Stimulated activated CD8-positive, alpha-beta memory T cell treated with anti-CD3 and anti-CD28 coated beads, Interleukin-12 subunit alpha, Interleukin-12 subunit beta, amount 100 ng/mL, for 4 hours (primary cell): Measurements from ENCODE around the gene ITPR2.
"Not testable (repeated sequence)": the region's sequence is repeated elsewhere in the genome, so short reads cannot be mapped to it uniquely, and the experiment has no call there.

ENCODE experiments used
- DNase-seq: peaks from one replicate; pipeline ENCODE4 v3.0.0-alpha.2; 2020; ENCODE audit warnings: low read depth

The ITPR2 gene

DNA sequence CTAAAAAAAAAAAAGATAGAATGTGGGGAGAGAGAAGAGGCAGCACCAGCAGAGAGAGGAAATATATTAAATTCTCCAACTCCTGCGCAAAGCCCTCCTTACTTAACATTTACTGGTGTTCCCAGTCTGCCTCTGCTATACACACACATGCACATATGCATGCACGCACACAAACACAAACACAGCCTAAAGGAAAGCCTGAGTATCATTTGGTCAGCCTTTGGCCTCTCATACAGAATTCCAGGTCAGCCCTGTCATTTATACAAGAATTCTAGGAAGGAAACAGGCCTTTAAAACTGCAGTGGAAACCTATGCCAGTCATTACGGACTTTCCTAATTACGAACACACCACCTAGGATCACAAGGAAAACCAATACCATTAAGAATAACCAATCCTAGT is 269.4 kb downstream of the ITPR2 start:
- no peak for DNase-seq

DNA sequence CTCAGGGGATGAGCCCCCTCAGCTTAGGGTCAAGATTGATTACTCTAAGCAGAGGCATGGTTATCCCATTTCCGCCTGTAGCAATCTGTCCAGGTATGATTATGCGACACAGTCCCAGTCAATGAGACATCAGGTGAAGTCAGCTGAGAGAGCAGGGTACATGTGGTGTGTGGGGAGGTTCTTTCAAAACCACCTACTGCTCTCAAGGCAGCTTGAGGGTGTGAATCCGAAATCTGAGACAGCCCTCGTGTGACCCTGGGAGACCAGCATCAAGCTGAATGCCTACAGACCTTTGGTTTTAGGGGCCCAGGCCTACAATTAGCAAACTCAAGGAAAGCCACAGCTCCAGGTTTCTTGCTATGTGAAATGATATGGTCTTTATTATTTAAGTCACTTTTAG is 275.7 kb downstream of the ITPR2 start:
- no peak for DNase-seq

DNA sequence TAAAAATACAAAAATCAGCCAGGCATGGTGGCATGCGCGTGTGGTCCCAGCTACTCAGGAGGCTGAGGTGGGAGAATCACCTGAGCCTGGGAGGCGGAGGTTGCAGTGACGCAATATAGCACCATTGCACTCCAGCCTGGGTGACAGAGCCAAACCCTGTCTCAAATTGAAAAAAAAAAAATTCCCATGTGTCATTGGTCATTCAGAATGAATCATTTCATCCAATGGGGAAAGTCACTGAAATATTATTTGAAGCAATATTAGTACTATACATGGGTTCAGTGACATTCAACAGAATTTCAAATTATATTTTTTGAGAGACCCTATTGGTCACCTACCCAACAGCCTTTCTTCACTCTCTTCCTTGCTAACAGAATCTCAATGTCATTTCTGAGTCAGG is 276.1 kb downstream of the ITPR2 start:
- no peak for DNase-seq

DNA sequence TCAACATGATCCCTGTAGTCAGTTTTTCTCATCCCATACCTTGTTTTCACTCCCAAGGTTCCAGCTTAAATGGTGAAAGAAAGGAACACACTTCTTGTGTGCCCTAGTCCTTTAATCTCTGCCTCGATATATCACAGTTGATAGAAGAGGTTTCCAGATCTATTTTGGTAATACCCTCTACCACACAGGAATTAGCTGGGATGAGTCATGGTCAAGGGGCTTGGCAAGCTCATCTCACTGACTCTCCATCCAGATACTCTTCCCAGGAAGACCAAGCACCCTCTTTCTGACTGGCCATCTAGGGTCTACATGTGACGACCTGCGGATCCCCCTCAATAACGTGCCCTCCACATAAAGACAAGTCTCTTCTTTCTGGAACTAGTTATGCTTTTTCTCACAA is 277.9 kb downstream of the ITPR2 start:
- DNase-seq: no peak

DNA sequence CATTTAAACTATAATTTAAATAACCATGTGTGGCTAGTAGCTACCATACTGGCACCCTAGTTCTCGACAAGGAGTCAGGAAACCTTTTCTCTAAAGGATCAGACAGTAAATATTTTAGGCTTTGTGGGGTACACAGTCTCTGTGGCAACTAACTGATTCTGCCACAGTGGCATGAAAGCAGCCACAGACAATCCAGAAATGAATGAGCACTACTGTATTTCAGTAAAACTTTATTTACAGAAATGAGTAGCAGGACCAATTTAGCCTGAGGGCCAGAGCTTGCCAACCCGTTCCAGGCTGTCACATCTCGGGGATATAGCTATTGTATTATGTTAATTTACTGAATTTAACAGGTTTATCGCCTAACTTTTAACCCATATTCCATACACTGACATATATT is 278.7 kb downstream of the ITPR2 start:
- DNase-seq: no peak

DNA sequence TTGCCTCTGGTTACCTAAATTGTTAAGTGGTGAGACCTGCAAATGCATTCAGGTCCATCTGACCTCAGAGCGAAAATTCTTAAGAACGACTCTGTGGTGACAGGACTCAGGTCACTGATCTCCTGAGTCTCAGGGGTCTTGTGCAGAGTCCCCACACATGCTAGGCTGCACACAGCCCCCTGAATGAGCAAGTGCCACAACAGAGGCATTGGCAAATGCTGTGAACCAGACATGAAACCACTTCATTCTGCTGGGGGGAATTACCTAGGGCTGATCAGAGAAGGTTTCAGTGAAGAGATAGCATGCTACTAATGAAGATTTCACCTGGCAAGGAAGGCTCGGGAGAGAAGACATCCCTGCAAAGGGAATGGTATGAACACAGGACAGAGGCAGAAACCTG is 281.6 kb downstream of the ITPR2 start:
- DNase-seq: no peak

DNA sequence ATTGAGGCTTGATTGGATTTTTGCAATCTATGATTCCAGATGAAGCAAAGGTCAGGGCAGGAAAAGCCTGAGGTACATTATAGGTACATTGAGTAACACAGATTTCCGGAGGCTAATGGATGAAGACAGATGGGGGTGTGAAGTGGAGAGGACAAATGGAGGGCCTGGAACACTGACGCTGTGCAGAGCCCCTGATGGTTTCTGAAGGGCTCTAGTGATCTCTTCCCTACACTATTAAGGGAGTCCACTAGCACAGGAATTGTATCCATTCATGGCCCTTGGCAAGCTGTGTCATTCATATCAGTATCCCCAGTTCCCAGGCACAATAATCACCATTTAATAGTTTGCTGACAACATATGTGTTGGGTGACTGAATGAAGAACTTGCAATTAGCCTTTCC is 284.8 kb downstream of the ITPR2 start:
- DNase-seq: no peak

GRCh38 chr12:26546535-26547314 is 286.3 kb downstream of the ITPR2 start:
- no peak for DNase-seq

GRCh38 chr12:26539131-26539530 is 293.9 kb downstream of the ITPR2 start:
- DNase-seq: no peak

DNA sequence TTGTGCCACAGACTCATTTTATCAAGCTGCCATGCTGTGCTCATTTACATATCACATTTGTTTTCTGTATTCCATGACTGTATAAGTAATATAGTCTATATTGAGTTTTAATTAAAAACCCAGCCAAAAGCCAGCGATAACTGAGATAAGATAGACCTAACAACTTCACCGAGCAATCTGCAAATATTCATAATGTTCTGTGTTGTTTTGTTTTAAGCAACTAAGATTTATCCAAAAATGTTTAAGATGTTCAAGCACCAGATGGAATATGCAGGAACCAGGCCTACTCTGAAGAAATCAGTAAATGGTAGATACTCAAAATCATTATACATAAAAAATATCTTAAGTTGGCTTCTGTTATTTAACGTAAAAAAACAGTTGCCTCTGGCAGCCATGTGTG is 295.3 kb downstream of the ITPR2 start:
- no peak for DNase-seq

DNA sequence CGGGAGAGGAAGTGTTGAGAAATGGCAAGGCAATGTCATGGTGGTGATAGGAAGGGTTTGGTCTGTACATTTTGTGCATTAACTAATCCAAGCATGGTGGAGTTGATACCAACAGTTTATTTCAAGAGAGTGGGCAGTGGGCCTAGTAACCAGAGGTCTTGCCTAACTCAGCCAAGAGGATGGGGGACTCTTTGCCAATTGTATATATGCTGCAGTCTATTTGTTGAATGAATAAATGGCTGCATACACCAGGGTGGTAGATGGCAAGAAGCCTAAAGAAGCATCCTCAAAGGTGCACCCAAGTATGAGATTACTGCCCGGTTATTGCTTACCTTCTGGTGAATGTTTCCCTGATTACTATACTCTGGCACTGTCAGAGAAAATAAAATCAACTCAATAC is 295.9 kb downstream of the ITPR2 start:
- DNase-seq: no peak

- DNase-seq: no peak
These were observed 297.2 kb downstream of the ITPR2 start for GRCh38 chr12:26535826-26536225.

GRCh38 chr12:26534071-26534470 is 298.9 kb downstream of the ITPR2 start:
- no peak for DNase-seq

DNA sequence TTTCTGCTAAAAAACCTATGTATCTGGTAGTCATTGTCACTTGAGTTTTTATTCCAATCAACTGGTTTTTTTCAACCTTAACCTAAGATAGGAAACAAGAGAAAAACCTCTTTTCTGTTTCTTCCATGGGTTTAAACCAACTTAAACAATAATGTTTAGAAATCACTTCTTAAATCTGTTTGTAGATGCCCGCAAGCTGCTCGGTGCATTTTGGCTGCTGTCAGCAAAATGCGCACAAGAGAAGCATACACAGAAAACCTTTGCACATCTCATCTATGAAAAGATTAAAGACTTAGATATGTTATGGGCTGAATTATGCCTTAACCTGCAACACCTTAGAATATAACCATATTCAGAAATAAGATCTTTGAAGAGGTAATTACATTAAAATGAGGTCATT is 299.8 kb downstream of the ITPR2 start:
- DNase-seq: no peak

DNA sequence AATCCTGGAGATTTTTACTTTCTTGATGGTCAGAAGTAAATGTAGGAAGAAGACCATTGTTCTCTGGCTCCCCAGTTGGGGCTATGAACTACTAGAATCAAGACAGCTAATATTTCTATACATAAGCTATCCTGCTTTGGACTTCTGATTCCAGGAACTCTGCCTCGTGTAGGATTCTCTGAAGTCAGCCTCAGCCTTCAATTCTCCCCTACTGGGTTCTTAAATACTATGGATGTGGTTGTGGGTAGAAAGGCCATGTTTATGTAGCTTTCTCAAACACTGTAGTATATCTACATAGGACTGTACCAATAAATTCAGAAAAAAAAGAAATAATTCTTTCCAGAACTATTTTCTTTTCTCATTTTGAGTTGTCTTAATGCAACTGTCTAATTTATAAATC is 302.5 kb downstream of the ITPR2 start:
- no peak for DNase-seq

DNA sequence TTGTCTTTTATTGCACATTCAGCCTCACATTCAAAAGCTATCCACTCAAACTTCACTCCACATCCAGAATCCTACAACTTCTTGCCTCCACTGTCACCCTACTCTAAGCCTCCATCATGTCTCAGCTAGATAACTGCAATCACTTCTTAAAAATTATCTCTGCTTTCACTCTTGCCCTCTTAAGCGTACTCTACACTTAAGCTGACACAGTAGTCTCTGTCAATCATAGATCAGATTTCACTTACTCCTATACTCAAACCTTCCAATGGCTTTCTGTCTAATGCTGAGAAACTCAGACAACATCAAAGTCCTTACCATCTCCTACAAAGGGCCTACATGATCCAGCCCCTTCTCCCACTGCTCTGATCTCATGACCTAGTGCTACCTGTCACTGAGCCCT is 304.1 kb downstream of the ITPR2 start:
- DNase-seq: no peak

GRCh38 chr12:26527682-26528081 is 305.3 kb downstream of the ITPR2 start:
- no peak for DNase-seq

GRCh38 chr12:26524862-26525465 is 308.0 kb downstream of the ITPR2 start:
- no peak for DNase-seq

- DNase-seq: no peak
These were observed 309.3 kb downstream of the ITPR2 start for GRCh38 chr12:26523708-26524150.

DNA sequence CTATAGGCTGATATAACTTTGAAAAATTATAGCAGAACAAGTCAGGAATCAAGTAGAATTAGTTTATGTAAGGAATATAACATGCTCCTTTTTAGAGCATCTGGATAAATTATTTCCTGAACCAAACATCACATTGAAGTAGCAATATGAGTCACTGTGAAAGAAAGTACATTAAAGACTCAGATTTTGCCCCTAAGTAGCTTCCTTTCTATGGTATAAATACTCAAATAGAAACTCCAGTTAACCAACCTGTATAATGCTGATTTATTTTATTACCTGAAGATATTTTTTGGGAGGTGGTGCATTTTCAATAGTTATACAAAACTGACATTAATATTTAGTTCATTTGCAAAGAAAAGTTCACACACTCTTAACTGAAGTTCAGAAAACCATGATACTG is 312.1 kb downstream of the ITPR2 start:
- DNase-seq: no peak

- no peak for DNase-seq
These were observed 312.9 kb downstream of the ITPR2 start for GRCh38 chr12:26520109-26520508.

GRCh38 chr12:26519462-26519861 is 313.5 kb downstream of the ITPR2 start:
- DNase-seq: no peak

DNA sequence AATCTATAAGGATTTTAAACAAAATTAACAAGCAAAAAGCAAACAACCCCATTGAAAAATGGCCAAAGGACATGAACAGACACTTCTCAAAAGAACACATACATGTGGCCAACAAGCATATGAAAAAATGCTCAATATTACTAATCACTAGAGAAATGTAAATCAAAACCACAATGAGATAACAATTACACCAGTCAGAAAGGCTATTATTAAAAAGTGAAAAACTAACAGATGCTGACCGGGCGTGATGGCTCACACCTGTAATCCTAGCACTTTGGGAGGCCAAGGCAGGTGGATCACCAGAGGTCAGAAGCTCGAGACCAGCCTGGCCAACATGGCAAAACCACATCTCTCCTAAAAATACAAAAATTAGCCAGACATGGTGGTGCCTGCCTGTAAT is 315.7 kb downstream of the ITPR2 start:
- not testable (repeated sequence) for DNase-seq

GRCh38 chr12:26514364-26514763 is 318.6 kb downstream of the ITPR2 start:
- DNase-seq: no peak
